Hematopoietic multipotent progenitor cell treated with erythropoietin and hydrocortisone succinate and interleukin-3 and kit ligand, for 17 days (in vitro differentiated cells): ENCODE measurements around the gene POTEF.
"Not testable (repeated sequence)": the region's sequence is repeated elsewhere in the genome, so short reads cannot be mapped to it uniquely, and the experiment has no call there.

Experiments
- DNase-seq: peaks from one replicate; pipeline ENCODE4 v3.0.0-alpha.2; 2015; ENCODE audit warnings: low spot score

Gene POTEF

GRCh38 chr2:130152816-130153595 is 24.0 kb upstream of the POTEF start:
- no peak for DNase-seq

GRCh38 chr2:130152136-130152815 is 23.3 kb upstream of the POTEF start:
- DNase-seq, result not testable (repeated sequence)

DNA sequence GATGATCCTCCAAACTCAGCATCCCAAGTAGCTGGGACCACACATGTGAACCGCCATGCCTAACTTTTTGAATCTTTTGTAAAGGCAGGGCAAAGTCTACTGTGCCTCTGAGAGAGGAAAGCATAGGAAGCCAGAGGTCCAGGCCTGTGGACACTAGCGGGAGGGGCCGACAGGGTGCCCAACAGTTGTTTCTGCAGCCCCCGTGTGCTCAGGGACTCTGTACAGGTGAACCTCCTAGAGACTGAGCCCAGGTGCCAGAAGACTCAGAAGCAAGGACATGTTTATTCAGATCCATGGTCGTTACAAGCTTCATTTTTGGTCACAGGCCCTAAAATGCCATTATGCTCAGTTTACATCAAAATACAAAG is 22.1 kb upstream of the POTEF start:
- not testable (repeated sequence) for DNase-seq

GRCh38 chr2:130150181-130151144 is 21.4 kb upstream of the POTEF start:
- DNase-seq, result no peak

- not testable (repeated sequence) for DNase-seq
Observed at GRCh38 chr2:130148515-130148914, 19.5 kb upstream of the POTEF start.

DNA sequence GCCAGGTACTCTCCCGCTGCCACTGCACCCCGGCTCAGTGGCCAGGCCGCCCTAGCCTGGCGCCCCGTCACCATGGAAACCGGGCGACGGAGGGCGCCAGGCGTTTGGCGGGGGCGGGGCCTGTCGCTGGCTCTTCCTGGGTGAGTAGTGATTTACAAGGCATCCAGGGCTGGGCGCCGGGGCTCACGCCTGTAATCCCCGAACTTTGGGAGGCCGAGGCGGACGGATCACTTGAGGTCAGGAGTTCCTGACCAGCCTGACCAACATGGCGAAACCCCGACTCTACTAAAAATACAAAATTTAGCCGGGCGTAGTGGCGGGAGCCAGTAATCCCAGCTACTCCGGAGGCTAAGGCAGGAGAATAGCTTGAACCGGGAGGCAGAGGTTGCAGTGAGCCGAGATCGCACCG is 16.0 kb upstream of the POTEF start, which contains the start of gene CCDC74B:
CCDC74B (minus strand) TSS at position 107 of the 409 bp plus-strand sequence. CDS start 116 bp downstream, outside the sequence.
- not testable (repeated sequence) for DNase-seq

- DNase-seq, result not testable (repeated sequence)
Observed at GRCh38 chr2:130143266-130144039, 14.4 kb upstream of the POTEF start.

GRCh38 chr2:130142396-130143265 is 13.6 kb upstream of the POTEF start:
- DNase-seq, result not testable (repeated sequence)

DNA sequence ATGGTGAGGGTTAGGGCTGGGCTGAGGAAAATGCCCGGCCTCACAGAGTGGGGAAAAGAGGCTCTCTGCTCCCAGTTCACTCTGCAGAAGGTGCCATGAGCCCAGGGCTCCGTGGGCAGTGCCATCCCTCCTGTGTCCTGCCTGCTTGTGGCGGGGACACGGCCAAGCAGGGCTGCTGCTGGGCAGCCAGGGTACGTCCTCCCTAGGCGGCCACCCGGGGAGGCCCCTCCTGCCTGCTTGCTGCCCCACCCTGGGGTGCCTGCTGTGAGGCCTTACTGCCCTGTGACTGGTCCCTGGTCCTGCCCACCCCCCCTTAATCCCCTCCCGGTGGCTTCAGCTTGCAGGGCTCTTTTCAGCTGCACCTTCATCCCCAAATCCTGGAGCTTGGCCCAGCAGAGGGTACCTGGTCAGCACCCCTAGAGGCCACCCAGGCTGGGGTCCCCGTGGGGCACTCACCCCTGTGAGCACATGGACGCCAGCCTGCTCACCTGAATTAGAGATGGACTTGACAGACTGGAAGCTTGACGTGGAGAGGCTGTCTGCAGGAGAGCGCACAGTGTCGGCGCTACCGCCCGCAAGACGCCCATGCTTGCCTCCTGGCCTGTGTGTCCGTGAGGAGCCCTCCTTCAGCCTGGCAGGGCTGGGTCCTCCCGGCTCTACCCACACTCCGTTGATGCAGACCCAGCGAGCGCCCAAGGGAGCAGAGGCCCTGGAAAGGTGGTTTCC is 12.8 kb upstream of the POTEF start:
- not testable (repeated sequence) for DNase-seq

- not testable (repeated sequence) for DNase-seq
Observed at GRCh38 chr2:130141002-130141401, 12.0 kb upstream of the POTEF start.

DNA sequence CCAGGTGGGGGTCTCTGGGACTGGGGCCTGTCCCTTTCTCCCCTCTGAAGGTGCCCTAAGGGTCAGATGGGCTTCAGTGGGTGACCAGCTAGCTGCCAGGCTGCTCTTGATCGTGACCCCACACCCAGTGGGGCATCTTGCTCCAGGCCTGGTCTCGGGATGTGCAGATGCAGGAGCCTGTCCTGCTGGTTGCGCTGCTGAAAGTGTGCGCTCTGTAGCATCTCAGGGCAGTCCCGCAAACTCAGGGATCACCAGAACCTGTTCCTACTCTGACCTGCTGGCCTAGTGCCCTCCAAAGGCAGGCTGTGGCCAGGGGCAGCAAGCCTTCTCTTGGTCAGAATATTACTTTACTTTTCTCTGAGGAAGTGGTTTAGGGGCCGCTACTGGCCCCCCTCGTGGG is 11.5 kb upstream of the POTEF start:
- not testable (repeated sequence) for DNase-seq

GRCh38 chr2:130139331-130140280 is 10.6 kb upstream of the POTEF start:
- DNase-seq, result not testable (repeated sequence)

- not testable (repeated sequence) for DNase-seq
Observed at GRCh38 chr2:130138841-130139251, 9.8 kb upstream of the POTEF start.

DNA sequence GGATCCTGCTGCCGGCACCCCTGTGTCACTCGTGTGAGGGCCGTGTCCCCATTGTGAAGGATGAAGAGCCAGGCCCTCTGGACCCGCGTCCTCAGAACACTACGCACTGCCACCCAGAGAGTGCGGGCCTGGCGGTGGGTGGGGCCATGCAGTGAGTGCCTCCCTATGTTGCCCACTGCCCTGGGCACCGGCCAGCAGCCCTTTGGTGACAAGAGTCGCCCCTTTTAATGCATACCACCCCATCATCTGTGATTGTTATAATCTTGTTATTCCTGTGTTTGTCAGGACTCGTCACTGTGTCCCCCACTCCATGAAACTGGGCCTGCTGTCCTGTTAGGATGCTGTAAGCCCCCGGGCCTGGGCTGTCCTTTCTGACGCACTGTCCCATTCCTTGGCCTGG is 9.3 kb upstream of the POTEF start:
- not testable (repeated sequence) for DNase-seq

- DNase-seq, result not testable (repeated sequence)
Observed at GRCh38 chr2:130137118-130137517, 8.1 kb upstream of the POTEF start.

DNA sequence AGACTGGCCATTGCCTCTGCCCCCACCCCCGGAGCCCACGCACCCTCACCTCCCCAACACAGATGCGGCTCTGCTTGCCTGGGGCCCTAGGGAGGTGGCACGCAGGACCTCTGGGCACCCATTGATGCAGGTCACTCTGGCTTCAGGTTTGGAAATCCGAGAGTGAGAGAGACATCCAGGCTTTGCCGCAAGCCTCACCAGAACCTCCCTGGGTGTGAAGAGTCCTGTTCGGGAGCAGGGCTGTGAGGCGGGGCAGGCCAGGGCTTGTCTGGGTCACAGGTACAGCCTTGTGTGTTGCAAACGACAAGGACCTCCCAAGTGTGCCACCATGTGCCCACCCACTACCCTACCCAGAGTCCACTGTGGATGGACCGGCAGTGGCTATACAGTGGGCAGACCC is 7.5 kb upstream of the POTEF start:
- not testable (repeated sequence) for DNase-seq

GRCh38 chr2:130135692-130136541 is 6.9 kb upstream of the POTEF start:
- no peak for DNase-seq
